GM18502 (cell line): ENCODE measurements around the gene PLA2G1B.

Experiments
- ATAC-seq: cut with Tn5 transposase; IDR thresholded peaks from one replicate; pipeline ENCODE4 v1.9.1; 2021; ENCODE audit warnings: mild to moderate bottlenecking; ENCODE audit not compliant: unreplicated experiment, poor library complexity

The PLA2G1B gene

DNA sequence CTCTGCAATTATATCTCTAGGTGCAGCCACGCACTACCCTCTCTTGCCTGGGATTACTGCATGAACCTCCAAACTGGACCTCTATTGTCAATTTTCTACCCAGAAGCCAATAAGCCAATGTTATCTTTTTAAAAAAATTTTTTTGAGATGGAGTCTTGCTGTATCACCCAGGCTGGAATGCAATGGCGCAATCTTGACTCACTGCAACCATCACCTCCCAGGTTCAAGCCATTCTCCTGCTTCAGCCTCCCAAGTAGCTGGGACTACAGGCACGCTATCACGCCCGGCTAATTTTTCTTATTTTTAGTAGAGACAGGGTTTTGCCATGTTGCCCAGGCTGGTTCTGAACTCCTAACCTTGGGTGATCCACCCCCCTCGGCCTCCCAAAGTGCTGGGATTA lies 50.8 kb downstream of the PLA2G1B start:
- no peak for ATAC-seq
